Endothelial cell of umbilical vein (primary cell): ENCODE results near the gene ETF1.

Experiments
- JUN ChIP-seq: IDR thresholded peaks from 2 replicates; pipeline ENCODE4 v1.6.1; 2011; ENCODE audit warnings: borderline replicate concordance, low read depth; ENCODE audit not compliant: insufficient read length, insufficient read depth
- TF ChIP-seq, protein P1 (sequence below), 2 donors: IDR thresholded peaks; 1 replicate in 1 of 2; 2 replicates in 1 of 2; pipeline ENCODE4 v1.5.1; 2011; ENCODE audit warnings: low read length in 2 of 2, mild to moderate bottlenecking in 2 of 2, moderate library complexity in 2 of 2, control low read depth in 1 of 2, inconsistent platforms in 1 of 2, low read depth in 1 of 2; ENCODE audit not compliant: insufficient read depth in 1 of 2; ENCODE audit errors: extremely low read depth in 1 of 2

DNA sequence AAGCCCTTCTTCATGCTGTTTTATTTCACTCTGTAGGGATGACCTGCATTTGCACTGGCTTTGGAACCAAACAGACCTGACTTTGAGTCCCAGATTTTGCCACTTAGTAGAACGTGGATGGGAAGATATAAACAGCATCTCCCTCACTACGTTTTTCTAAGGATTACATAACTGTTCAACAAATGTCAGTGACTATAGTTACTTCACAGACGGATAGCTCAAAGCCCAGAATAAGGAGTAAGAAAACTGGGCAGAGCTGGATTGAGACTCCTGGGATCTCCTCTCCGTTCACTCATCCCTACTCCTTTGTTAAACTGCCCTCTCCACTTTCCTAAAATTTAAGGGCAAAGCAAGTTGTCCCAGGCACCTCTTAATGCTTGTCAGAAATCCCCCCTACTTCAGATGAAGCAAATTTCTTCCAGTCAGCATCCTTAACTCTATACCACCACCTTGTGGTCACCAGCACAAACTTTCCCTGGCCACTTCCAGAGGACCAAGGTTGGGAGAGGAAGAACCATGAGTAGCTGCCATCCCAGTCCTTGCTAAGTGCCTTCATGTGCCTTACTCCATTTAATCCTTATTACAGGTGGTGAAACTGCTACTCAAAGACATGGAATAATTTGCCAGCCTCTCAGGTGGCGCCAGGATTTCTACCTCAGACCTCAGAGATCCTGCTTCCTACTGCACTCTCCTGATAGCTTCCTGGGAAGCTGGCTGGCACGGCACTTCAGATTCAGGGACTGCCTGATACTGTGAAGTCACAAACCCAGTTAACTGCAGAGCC, 39.4 kb downstream of the ETF1 start:
- TF ChIP-seq JUN, result no peak
- TF ChIP-seq, protein P1, sequence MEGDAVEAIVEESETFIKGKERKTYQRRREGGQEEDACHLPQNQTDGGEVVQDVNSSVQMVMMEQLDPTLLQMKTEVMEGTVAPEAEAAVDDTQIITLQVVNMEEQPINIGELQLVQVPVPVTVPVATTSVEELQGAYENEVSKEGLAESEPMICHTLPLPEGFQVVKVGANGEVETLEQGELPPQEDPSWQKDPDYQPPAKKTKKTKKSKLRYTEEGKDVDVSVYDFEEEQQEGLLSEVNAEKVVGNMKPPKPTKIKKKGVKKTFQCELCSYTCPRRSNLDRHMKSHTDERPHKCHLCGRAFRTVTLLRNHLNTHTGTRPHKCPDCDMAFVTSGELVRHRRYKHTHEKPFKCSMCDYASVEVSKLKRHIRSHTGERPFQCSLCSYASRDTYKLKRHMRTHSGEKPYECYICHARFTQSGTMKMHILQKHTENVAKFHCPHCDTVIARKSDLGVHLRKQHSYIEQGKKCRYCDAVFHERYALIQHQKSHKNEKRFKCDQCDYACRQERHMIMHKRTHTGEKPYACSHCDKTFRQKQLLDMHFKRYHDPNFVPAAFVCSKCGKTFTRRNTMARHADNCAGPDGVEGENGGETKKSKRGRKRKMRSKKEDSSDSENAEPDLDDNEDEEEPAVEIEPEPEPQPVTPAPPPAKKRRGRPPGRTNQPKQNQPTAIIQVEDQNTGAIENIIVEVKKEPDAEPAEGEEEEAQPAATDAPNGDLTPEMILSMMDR (IDR thresholded peaks at IDR 0.05; ENCODE audit: extremely low read depth in 1 of 2, insufficient read depth in 1 of 2, low read depth in 1 of 2, low read length in 2 of 2), result peak; percentile 71 to 83
